GM19099 (cell line): Measurements from ENCODE around the gene WFDC1.

ENCODE experiments used
- POLR2A ChIP-seq: IDR thresholded peaks from 3 replicates; pipeline ENCODE4 v1.6.1; 2011; ENCODE audit warnings: low read depth; ENCODE audit not compliant: insufficient read length; ENCODE audit errors: extremely low read depth

WFDC1 gene

DNA sequence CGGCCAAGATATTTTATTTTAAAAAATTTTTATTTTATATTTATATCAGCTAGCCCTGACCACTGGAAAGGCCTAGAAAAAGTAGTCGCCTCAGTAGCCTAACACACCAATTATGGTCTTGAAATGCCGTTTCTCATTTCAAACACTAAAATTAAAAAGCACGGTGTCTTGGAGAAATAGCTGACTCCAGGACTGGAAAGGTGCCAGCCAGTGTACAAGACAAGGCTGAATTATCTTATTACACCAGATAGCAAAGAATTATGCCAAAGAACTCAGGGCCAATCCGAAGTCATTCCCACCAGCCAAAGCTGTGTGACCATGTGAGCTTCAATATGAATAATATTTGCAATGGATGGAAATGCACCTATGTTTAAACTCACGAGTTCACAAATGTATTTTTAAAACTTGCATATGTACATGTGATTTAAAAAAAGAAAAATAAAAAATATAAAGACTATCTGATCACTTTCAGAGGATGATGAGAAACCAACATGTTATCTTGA lies 53.8 kb downstream of the WFDC1 start:
- no peak for TF ChIP-seq POLR2A

GRCh38 chr16:84349862-84350684 lies 55.4 kb downstream of the WFDC1 start:
- TF ChIP-seq POLR2A: no peak

DNA sequence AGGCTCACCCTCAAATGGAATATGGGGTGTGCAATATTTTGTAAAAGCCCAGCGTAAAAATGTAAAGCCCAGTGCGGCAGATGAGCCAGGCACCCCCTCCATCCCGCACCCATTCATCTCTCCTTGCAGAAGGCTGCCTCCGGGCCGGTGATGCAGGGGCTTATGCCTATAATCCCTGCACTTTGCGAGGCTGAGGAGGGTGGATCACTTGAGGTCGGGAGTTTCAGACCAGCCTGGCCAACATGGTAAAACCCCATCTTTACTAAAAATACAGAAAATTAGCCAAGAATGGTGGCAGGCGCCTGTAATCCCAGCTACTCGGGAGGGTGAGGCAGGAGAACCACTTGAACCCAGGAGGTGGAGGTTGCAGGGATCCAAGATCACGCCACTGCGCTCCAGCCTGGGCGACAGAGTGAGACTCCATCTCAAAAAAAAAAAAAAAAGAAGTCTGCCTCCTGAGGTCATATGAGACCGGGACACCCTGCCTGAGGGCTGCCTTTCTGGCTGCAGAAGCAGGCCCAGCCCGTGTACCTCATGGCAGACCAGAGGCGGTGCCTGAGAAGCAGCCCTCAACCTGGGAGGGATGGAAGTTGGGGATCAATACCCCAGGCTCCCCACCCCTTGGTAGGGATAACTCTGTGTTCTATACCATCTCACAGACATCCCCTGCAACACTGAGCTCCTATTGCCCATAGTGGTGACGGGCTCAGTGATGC lies 56.2 kb downstream of the WFDC1 start:
- no peak for TF ChIP-seq POLR2A

DNA sequence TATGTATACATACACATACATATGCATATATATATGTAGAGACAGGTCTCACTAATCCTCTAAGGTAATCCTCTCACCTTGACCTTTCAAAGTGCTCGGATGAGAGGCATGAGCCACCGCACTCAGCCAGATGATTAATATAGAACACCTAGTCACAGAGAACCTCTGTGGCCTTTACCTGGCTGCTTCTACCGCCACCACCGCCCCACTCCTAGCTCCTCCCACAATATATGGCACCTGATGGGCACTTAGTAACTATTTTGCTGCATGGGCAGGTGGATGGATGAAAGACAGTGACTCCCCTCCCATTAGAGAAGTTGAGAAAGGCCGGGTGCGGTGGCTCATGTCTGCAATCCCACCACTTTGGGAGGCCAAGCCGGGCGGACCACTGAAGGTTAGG lies 57.0 kb downstream of the WFDC1 start:
- TF ChIP-seq POLR2A: no peak

GRCh38 chr16:84354306-84354705 lies 59.6 kb downstream of the WFDC1 start:
- no peak for TF ChIP-seq POLR2A

GRCh38 chr16:84355149-84355548 lies 60.5 kb downstream of the WFDC1 start:
- TF ChIP-seq POLR2A: no peak

DNA sequence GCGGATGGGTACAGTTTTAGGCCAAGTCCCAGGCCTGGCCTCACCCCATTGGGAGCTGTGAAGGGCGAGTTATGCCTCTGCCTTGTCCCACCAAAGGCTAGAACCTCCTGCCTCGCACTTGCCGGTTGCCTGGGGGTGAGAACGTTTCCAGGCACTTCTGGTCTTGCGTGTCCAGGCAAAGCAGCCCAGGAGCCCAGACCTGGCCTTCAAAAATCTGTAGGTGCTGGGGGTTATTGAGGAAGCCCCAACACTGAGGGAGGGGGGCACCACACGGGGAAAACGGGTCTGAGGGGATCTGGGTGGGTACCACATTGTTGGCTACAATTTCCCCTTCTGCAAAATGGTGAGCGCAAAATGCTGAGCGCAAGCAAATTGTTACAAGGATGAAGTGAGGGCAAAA lies 61.5 kb downstream of the WFDC1 start:
- no peak for TF ChIP-seq POLR2A

DNA sequence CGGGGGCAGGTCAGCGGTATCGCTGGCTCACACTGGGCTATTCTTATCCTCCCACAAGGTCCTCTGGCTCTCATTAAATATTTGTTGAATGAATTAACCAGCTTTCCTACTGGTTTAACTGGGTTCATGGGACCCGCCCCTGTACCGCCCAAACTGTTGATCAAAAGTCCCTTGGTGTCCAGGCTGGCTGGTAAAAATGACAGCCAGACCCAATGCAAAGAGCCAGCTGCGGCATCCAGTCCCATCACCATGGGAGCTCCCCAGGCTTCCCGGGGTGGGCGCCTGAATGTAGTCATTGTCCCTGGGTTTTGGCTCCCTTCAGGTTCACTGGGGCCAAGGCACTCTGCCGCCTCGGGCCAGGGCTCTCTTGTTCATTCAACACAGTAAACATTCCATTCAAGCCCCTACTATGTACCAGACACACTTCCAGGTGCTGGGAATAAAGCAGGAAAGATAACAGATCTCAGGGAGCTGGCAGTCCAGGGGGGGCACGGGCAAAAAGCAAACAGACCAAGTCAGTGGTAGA lies 62.0 kb downstream of the WFDC1 start:
- TF ChIP-seq POLR2A: no peak

GRCh38 chr16:84357191-84357651 lies 62.5 kb downstream of the WFDC1 start:
- no peak for TF ChIP-seq POLR2A

GRCh38 chr16:84358601-84359295 lies 64.1 kb downstream of the WFDC1 start:
- no peak for TF ChIP-seq POLR2A

DNA sequence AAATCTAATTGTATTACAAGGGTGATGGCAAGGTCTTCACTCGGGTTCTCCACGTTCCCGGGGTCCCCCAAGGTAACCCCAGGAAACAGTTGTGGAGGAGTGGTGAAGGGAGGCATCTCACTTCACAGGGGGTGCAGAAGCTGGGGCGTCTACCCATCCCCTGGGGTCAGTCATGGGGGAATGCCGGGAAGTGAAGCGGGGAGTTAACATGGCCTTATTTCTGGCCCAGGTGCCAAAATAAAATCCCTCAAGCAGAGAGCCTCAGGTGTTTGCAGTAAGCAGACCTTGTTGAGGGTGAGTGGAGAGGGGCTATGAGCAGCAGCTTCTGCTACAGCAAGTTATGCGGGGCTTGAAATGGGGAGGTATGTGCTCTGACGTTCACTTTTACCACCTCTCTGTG lies 64.6 kb downstream of the WFDC1 start:
- TF ChIP-seq POLR2A: no peak

DNA sequence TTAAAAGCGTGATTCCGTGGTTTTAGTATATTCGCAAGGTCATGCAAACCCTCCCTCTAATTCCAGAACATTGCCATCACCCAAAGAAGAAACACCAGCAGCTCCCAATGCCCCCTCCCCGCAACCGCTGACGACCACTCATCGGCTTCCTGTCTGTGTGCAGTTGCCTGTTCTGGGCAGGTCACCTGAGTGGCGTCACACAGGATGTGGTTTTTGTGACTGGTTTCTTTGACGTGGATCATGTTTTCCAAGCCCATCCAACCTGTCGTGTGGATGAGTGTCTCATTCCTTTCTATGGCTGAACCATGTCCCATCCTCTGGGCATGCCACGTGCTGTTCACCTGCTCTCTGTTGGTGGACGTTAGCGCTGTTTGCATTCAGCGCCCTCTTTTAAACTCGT lies 65.5 kb downstream of the WFDC1 start:
- TF ChIP-seq POLR2A: no peak

DNA sequence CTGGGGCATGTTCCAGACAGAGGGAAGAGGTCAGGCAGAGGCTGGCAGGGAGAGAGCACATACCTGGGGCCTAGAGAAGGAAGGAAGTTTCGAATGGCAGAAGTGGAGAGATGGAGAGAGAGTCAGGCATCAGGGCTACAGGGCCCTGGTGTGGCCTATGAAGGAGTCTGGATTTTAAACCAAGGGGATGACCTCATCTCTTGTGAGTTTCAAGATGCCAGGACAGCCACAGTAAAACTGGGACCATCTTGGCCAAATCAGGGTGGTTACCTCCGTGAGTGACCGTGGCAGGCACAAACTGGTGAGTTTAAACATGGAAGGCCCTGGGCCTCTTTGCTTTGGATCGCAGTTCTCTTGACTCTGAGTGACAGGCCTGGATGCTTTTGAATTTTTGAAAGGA lies 66.1 kb downstream of the WFDC1 start:
- TF ChIP-seq POLR2A: no peak

- no peak for TF ChIP-seq POLR2A
These were observed 66.9 kb downstream of the WFDC1 start for GRCh38 chr16:84361546-84361945.

DNA sequence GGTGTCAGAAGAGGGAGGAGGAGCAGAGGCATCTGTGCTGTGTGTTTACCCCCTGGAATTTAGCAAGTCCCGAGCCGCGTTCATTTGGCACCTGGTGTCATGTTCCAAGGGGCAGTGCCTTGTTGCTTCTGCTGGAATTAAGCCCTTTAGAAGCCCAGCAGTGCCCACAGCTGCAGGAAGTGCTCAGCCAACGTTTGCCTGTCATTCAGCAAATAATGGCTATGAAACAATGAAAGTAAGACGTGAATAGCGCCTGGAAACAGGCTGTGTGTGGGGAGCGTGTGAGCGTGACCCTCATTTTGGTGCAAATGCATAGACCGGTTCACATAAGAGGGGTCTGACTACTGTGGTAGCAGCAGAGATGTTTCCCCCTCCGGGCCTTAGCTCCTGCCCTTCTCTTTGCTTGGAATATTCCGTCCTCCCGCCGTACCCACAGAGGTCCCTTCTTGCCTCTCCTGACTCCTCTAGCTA lies 67.8 kb downstream of the WFDC1 start:
- TF ChIP-seq POLR2A: no peak

DNA sequence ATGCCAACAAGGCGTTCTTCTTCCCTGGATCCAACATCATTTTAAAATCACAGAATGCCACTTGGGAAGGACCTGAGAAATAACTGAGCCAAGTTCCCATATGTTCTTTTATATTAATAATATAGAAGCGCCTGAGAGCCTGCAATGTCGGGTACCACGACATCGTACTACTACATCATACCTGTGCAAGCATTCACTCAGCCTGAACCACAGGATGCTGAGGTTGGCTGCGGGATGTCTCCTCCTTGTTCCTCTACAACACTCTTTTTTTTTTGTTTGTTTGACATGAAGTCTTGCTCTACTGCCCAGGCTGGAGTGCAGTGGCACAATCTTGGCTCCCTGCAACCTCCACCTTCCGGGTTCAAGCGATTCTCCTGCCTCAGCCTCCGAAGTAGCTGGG lies 71.5 kb downstream of the WFDC1 start:
- no peak for TF ChIP-seq POLR2A

DNA sequence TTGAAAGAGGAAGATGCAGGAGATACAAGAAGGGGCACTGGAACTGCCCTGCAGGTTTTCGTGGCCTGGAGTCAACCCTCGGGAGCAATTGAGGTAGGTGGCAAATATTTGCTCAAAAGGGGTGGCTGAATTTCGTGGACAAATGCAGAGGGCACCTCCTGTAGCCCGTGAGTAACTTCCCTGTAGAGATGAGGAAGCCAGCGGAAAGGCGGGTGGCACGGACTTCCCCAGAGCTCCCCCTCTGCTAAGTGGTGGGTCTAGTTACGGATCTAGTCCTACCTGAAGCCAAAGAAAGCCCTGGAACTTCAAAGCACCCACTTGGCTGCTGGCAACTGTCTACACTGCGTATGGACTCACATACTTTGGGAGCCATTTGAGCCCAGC lies 72.6 kb downstream of the WFDC1 start:
- no peak for TF ChIP-seq POLR2A
